K562 (cell line): ENCODE data around the gene MANF. TPM values are rescaled to one million over a fixed set of nuclear protein-coding genes. Genes with fewer than 3 reads are reported as not detected.

Source experiments
- ATAC-seq: fragments of 200-7000 bp; cut with Tn5 transposase; 3 replicates; pipeline ENCODE4 v1.9.1; 2020; ENCODE audit warnings: moderate library complexity
- BruUV-seq: library from RNA; stranded (reverse); fragments of 400-500 nt; replicated peaks from 2 replicates; lab custom pipeline; 2021; lab: Mats Ljungman, UMichigan
- CTCF ChIA-PET: fragments of 300-600 bp; formaldehyde crosslinking; extraction: SDS; loops from one replicate; lab custom pipeline; 2021; ENCODE audit warnings: low intra/inter-chr PET ratio; lab: Yijun Ruan, JAX
- POLR2A ChIA-PET: fragments of 300-600, 350-650 bp; sonication (Branson Sonifier 250); formaldehyde crosslinking; extraction: SDS; loops from one replicate; lab custom pipeline; 2021; ENCODE audit warnings: antibody characterized with exemption, inconsistent platforms; lab: Yijun Ruan, JAX
- DNase-seq, 4 experiments: peaks; one replicate each; pipeline versions ENCODE4 v3.0.0 to v3.0.0-alpha.2; 2011 to 2018; ENCODE audit warnings: low spot score in 3 of 4, mixed read lengths in 3 of 4; ENCODE audit errors: extremely low read depth in 1 of 4
- FAIRE-seq: peaks from 2 replicates; lab custom pipeline; 2011; peaks lifted over from hg19 to GRCh38; lab: Jason Lieb, UNC
- H2AFZ ChIP-seq: 2 replicates; pipeline ENCODE4 v1.6.0; 2011; ENCODE audit warnings: low read depth, low read length, control low read depth, inconsistent platforms
- H3K27ac ChIP-seq: fragments of 200-600 bp; 3 replicates; pipeline ENCODE4 v1.8.0; 2011; ENCODE audit warnings: low read depth, mild to moderate bottlenecking, control low read depth, inconsistent platforms, low read length, moderate library complexity, mixed read lengths; ENCODE audit errors: extremely low read depth
- H3K27me3 ChIP-seq, 2 experiments: fragments of 300-600 bp in 1 of 2; 2 replicates in 1 of 2; 3 replicates in 1 of 2; pipeline versions ENCODE4 v1.6.0 to v1.8.0; 2011; ENCODE audit warnings: inconsistent platforms in 2 of 2, low read length in 2 of 2, mild to moderate bottlenecking in 1 of 2, mixed read lengths in 1 of 2, moderate library complexity in 1 of 2; ENCODE audit not compliant: control insufficient read depth in 2 of 2, insufficient read depth in 2 of 2
- H3K36me3 ChIP-seq: fragments of 300-600 bp; 3 replicates; pipeline ENCODE4 v1.8.0; 2011; ENCODE audit warnings: mild to moderate bottlenecking, low read length, inconsistent platforms; ENCODE audit not compliant: control insufficient read depth, insufficient read depth
- H3K4me1 ChIP-seq, 2 experiments: fragments of 200-600 bp in 1 of 2; replicated peaks in 1 of 2; 2 replicates in 1 of 2; 3 replicates in 1 of 2; pipeline versions ENCODE4 v1.5.1 to v1.8.0; 2011; ENCODE audit warnings: inconsistent platforms in 2 of 2, low read length in 2 of 2, mild to moderate bottlenecking in 1 of 2, mixed read lengths in 1 of 2, moderate library complexity in 1 of 2; ENCODE audit not compliant: control insufficient read depth in 2 of 2, insufficient read depth in 2 of 2
- H3K4me2 ChIP-seq: 2 replicates; pipeline ENCODE4 v1.6.1; 2011; ENCODE audit warnings: low read length, control low read depth, inconsistent platforms, mixed read lengths; ENCODE audit not compliant: insufficient read depth
- H3K4me3 ChIP-seq: fragments of 200-600 bp; sonication (generic), shearing (Covaris generic); 2 replicates; pipeline ENCODE4 v1.5.1; 2016; ENCODE audit warnings: control low read depth, inconsistent platforms
- H3K79me2 ChIP-seq: fragments of 200-600 bp; 3 replicates; pipeline ENCODE4 v1.8.0; 2011; ENCODE audit warnings: low read length, inconsistent platforms; ENCODE audit not compliant: control insufficient read depth, insufficient read depth
- H3K9ac ChIP-seq, 2 experiments: 2 replicates each; pipeline versions ENCODE4 v1.6.0 to v1.6.1; 2011; ENCODE audit warnings: low read depth in 2 of 2, low read length in 2 of 2, control low read depth in 1 of 2, inconsistent platforms in 1 of 2, mild to moderate bottlenecking in 1 of 2, mixed read lengths in 1 of 2; ENCODE audit not compliant: insufficient read depth in 1 of 2
- H3K9me1 ChIP-seq: one replicate; pipeline ENCODE4 v1.6.0; 2011; ENCODE audit warnings: inconsistent platforms, mild to moderate bottlenecking, low read length, moderate library complexity; ENCODE audit not compliant: control insufficient read depth, insufficient read depth
- H3K9me3 ChIP-seq: replicated peaks from 2 replicates; pipeline ENCODE4 v1.5.1; 2011; ENCODE audit warnings: low read depth, low read length, inconsistent platforms; ENCODE audit not compliant: control insufficient read depth, insufficient read depth
- H4K20me1 ChIP-seq: replicated peaks from 2 replicates; pipeline ENCODE4 v1.6.1; 2011; ENCODE audit warnings: low read length, inconsistent platforms, mixed read lengths; ENCODE audit not compliant: control insufficient read depth, insufficient read depth
- GATAD2B ChIP-seq: fragments of 450-650 bp; IDR thresholded peaks from 2 replicates; pipeline ENCODE4 v1.6.1; 2017; ENCODE audit warnings: mild to moderate bottlenecking, borderline replicate concordance
- HDAC1 ChIP-seq, 2 experiments: fragments of 450-650 bp; IDR thresholded peaks; 2 replicates each; pipeline ENCODE4 v1.6.1; 2016 to 2017; ENCODE audit warnings: inconsistent platforms in 1 of 2, mild to moderate bottlenecking in 1 of 2, moderate library complexity in 1 of 2
- PHF21A ChIP-seq: fragments of 450-650 bp; IDR thresholded peaks from 2 replicates; pipeline ENCODE4 v1.6.1; 2017; ENCODE audit warnings: low read depth, borderline replicate concordance
- PRPF4 ChIP-seq: fragments of 200-400 bp; formaldehyde crosslinking; IDR thresholded peaks from one replicate; pipeline ENCODE4 v1.6.1; 2017; ENCODE audit warnings: low read length, low read depth, mild to moderate bottlenecking; ENCODE audit not compliant: insufficient read depth, poor library complexity, severe bottlenecking
- RBM39 ChIP-seq: fragments of 200-400 bp; formaldehyde crosslinking; optimal IDR thresholded peaks from 2 replicates; pipeline ENCODE3; 2018; ENCODE audit warnings: low read depth, low read length
- REST ChIP-seq, 2 experiments: fragments of 450-650 bp; formaldehyde crosslinking in 1 of 2; IDR thresholded peaks; 2 replicates each; pipeline versions ENCODE4 v1.4.0 to v1.6.1; 2014 to 2020; ENCODE audit warnings: mild to moderate bottlenecking in 2 of 2, borderline replicate concordance in 1 of 2, low read depth in 1 of 2
- WGBS: fragments of 100-300 bp; shearing (Covaris generic); methylation state at CpG from one replicate; pipeline ENCODE4 v1.1.6; 2016; ENCODE audit warnings: low coverage, mixed read lengths; ENCODE audit not compliant: insufficient coverage; ENCODE audit errors: missing lambda C conversion rate; 5-methylcytosine and 5-hydroxymethylcytosine counted together
- in situ Hi-C: fragments of 300-500 bp; cut with MboI; formaldehyde crosslinking; loops from 4 replicates; pipeline ENCODE4 v1.15.0; 2018; ENCODE audit warnings: inconsistent platforms, mixed read lengths
- intact Hi-C: fragments of 100-400 bp; cut with micrococcal nuclease; formaldehyde crosslinking; loops from 2 replicates; pipeline ENCODE4 v1.14.2; 2022
- polyA plus RNA-seq, 8 experiments: library from polyadenylated mRNA; depleted of rRNA in 4 of 8; stranded (reverse) in 5 of 8; unstranded in 3 of 8; fragments of >200 nt; fragmentation: Nextera tagmentation in 2 of 8; fragmentation: Illumina TruSeq in 1 of 8; extraction: Ambion mirVana in 2 of 8; extraction: Trizol in 1 of 8; gene quantifications; 2 replicates each; pipeline versions ENCODE4 v1.2.1 to v1.2.3, GENCODE V29; 2011 to 2014; ENCODE audit warnings: inconsistent platforms in 1 of 8, missing spikeins in 1 of 8
- total RNA-seq, 7 experiments: library from RNA; depleted of rRNA in 6 of 7; stranded (reverse); fragments of >200 nt in 6 of 7; fragmentation: Illumina TruSeq in 2 of 7; extraction: Trizol in 2 of 7; gene quantifications; 2 replicates each; pipeline versions ENCODE4 v1.2.1 to v1.2.3, GENCODE V29; 2011 to 2021; ENCODE audit warnings: low replicate concordance in 1 of 7
- TF ChIP-seq, protein P1 (sequence below): sonication (generic); formaldehyde crosslinking; IDR thresholded peaks from 2 replicates; pipeline ENCODE4 v1.8.1; 2023; ENCODE audit warnings: mild to moderate bottlenecking, missing genetic modification reagents

The MANF gene
- total and polyA plus RNA-seq, 9 of the 15 experiments (the other 6 are each of a cell fraction or from before 2014, with no cell fraction given), result 6.5 to 52.7 (median 42.3) TPM

DNA sequence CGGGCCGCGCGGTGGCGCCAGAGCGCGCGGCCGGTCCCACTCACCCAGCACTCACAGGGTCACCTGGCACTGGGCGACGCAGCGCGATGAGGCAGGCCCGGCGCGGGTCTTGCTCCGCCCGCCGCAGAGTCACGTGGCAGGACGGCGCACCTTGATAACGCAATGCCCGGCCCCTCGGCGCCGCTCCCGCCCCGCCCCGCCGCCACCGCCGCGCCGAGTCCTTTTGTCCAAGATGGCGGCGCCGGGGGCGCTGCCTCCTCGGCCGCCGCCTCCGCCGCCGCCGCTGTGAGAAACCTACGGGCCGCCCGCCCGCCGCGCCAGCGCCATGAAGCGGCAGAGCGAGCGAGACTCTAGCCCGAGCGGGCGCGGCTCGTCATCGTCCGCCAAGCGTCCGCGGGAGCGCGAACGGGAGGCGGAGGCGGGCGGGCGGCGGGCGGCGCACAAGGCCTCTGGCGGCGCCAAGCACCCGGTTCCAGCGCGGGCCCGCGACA is 6.0 kb downstream of the MANF start, which contains the start of gene RBM15B (continued):
- TF ChIP-seq PRPF4, result peak; percentile 68
- TF ChIP-seq, protein P1, sequence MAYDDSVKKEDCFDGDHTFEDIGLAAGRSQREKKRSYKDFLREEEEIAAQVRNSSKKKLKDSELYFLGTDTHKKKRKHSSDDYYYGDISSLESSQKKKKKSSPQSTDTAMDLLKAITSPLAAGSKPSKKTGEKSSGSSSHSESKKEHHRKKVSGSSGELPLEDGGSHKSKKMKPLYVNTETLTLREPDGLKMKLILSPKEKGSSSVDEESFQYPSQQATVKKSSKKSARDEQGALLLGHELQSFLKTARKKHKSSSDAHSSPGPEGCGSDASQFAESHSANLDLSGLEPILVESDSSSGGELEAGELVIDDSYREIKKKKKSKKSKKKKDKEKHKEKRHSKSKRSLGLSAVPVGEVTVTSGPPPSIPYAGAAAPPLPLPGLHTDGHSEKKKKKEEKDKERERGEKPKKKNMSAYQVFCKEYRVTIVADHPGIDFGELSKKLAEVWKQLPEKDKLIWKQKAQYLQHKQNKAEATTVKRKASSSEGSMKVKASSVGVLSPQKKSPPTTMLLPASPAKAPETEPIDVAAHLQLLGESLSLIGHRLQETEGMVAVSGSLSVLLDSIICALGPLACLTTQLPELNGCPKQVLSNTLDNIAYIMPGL (CRISPR knock-in tag), result 0 out of 2 replicates have a peak, but pooled peaks have one; percentile 70

- ChIA-PET CTCF (no interaction called here), POLR2A (interaction anchor here (1.1 kb wide), 1 partner anchor 25 kb away, joined by 4 read pairs; no protein-coding TSS in a partner anchor)
- no TSS peak for BruUV-seq
- Histone ChIP-seq H3K9me1 (peaks cover 18% of the 10 kb centered on the region), H3K4me2 (peak overlapping the region; percentile 84), H3K9ac (peak overlapping the region; percentile 81 to 92), H3K4me1 (peaks cover 23 to 38% of the 10 kb centered on the region in 2 experiments; a peak in 4 of 5 replicates), H3K79me2 (peaks cover 54% of the 10 kb centered on the region), H3K9me3 (no peaks in the 10 kb centered on the region), H3K36me3 (peaks cover 76% of the 10 kb centered on the region), H4K20me1 (peaks cover 33% of the 10 kb centered on the region; the same call in 1 of the 2 replicates), H2AFZ (no peak overlapping the region), H3K4me3 (peak overlapping the region; percentile 69), H3K27ac (peak overlapping the region; percentile 79), H3K27me3 (no peaks in the 10 kb centered on the region)
- FAIRE-seq (no peak), DNase-seq (peak in 3 of 4 experiments; percentile 17 to 52 (median 52)), ATAC-seq (no peak; the same call in 2 of the 3 replicates)
- intact Hi-C loops (loop anchor here (1.0 kb wide), 1 partner anchor 108 kb away; no protein-coding TSS in a partner anchor), in situ Hi-C loops (no loop called here)
- WGBS, result under 1% methylated on average over 34 of the region's 115 CpGs
- TF ChIP-seq RBM39 (no peak), REST (IDR thresholded peaks at IDR 0.05; ENCODE audit: borderline replicate concordance) (no peak), REST (CRISPR knock-in tag; IDR thresholded peaks at IDR 0.05; ENCODE audit: low read depth) (0 out of 2 replicates have a peak, but pooled peaks have one; percentile 18), GATAD2B (0 out of 2 replicates have a peak, but pooled peaks have one; percentile 26), HDAC1 (IDR thresholded peaks at IDR 0.05) (0 out of 4 replicates have a peak, but pooled peaks of 1 of the 2 experiments have one; percentile 37), PHF21A (no peak)
Measured at GRCh38 chr3:51391566-51392354, 6.7 kb downstream of the MANF start.
